Ishikawa (cell line): ENCODE measurements around the gene MAP3K4.

Source experiments
- CEBPB ChIP-seq: IDR thresholded peaks from 2 replicates; pipeline ENCODE4 v1.6.1; 2012
- CREB1 ChIP-seq: IDR thresholded peaks from 2 replicates; pipeline ENCODE4 v1.6.1; 2012; ENCODE audit warnings: low read depth
- EGR1 ChIP-seq: IDR thresholded peaks from 2 replicates; pipeline ENCODE4 v1.6.1; 2012
- EP300 ChIP-seq: IDR thresholded peaks from 2 replicates; pipeline ENCODE4 v1.6.1; 2012; ENCODE audit warnings: borderline replicate concordance
- FOXM1 ChIP-seq: IDR thresholded peaks from 2 replicates; pipeline ENCODE4 v1.6.1; 2012; ENCODE audit warnings: low read depth, borderline replicate concordance
- MAX ChIP-seq: IDR thresholded peaks from 2 replicates; pipeline ENCODE4 v1.6.1; 2012
- NFIC ChIP-seq: IDR thresholded peaks from 2 replicates; pipeline ENCODE4 v1.6.1; 2012
- RAD21 ChIP-seq: IDR thresholded peaks from 2 replicates; pipeline ENCODE4 v1.6.1; 2012; ENCODE audit warnings: low read depth
- REST ChIP-seq: IDR thresholded peaks from 2 replicates; pipeline ENCODE4 v1.6.1; 2012; ENCODE audit warnings: low read depth, mild to moderate bottlenecking
- TAF1 ChIP-seq: IDR thresholded peaks from 2 replicates; pipeline ENCODE4 v1.6.1; 2012; ENCODE audit warnings: low read depth, mild to moderate bottlenecking
- TCF12 ChIP-seq: IDR thresholded peaks from 2 replicates; pipeline ENCODE4 v1.6.1; 2012; ENCODE audit warnings: low read depth
- TEAD4 ChIP-seq: IDR thresholded peaks from 2 replicates; pipeline ENCODE4 v1.6.1; 2012
- USF1 ChIP-seq: IDR thresholded peaks from 2 replicates; pipeline ENCODE4 v1.6.1; 2012
- YY1 ChIP-seq: IDR thresholded peaks from 2 replicates; pipeline ENCODE4 v1.6.1; 2012; ENCODE audit warnings: low read depth
- ZBTB7A ChIP-seq: IDR thresholded peaks from 2 replicates; pipeline ENCODE4 v1.6.1; 2012; ENCODE audit warnings: low read depth

The MAP3K4 gene

GRCh38 chr6:161110028-161110779 is 118.6 kb downstream of the MAP3K4 start:
- no peak for TF ChIP-seq ZBTB7A
- TF ChIP-seq TAF1 = no peak
- no peak for TF ChIP-seq TEAD4
- TF ChIP-seq NFIC = no peak
- no peak for TF ChIP-seq RAD21
- no peak for TF ChIP-seq EP300
- TF ChIP-seq EGR1 = no peak
- TF ChIP-seq USF1 = no peak
- TF ChIP-seq YY1 = no peak
- no peak for TF ChIP-seq CREB1
- no peak for TF ChIP-seq MAX
- no peak for TF ChIP-seq TCF12
- TF ChIP-seq CEBPB = no peak
- no peak for TF ChIP-seq FOXM1
- TF ChIP-seq REST = no peak

GRCh38 chr6:161111261-161111660 is 119.7 kb downstream of the MAP3K4 start:
- TF ChIP-seq USF1 (no peak), CEBPB (no peak), YY1 (no peak), NFIC (no peak), EP300 (no peak), ZBTB7A (no peak), RAD21 (no peak), REST (no peak), FOXM1 (no peak), TEAD4 (no peak), MAX (no peak), CREB1 (no peak), TAF1 (no peak), TCF12 (no peak), EGR1 (no peak)

GRCh38 chr6:161115468-161115867 is 123.9 kb downstream of the MAP3K4 start:
- TF ChIP-seq TCF12 (no peak), TEAD4 (no peak), ZBTB7A (no peak)

- TF ChIP-seq CREB1 (no peak), NFIC (no peak), YY1 (no peak), TCF12 (no peak), EGR1 (no peak), FOXM1 (no peak), REST (no peak), RAD21 (no peak)
These were observed 125.0 kb downstream of the MAP3K4 start for GRCh38 chr6:161116554-161116953.
